K562 (cell line): Measurements from ENCODE around the gene ENTPD3. TPM values are rescaled to one million over a fixed set of nuclear protein-coding genes. Genes with fewer than 3 reads are reported as not detected.

Experiments
- ADNP ChIP-seq: fragments of 200-800 bp; sonication (Bioruptor generic); IDR thresholded peaks from 2 replicates; pipeline ENCODE4 v1.6.1; 2016; ENCODE audit warnings: missing genetic modification characterization, missing compliant biosample characterization
- CSDE1 ChIP-seq, 2 experiments: fragments of 450-650 bp; IDR thresholded peaks; 2 replicates each; pipeline ENCODE4 v1.6.1; 2016; ENCODE audit warnings: mild to moderate bottlenecking in 1 of 2
- GABPB1 ChIP-seq: sonication (generic); formaldehyde crosslinking; IDR thresholded peaks from 2 replicates; pipeline ENCODE4 v1.8.0; 2022; ENCODE audit warnings: mild to moderate bottlenecking, missing genetic modification reagents
- HDAC8 ChIP-seq: fragments of 450-650 bp; IDR thresholded peaks from 2 replicates; pipeline ENCODE4 v1.6.1; 2016; ENCODE audit warnings: mild to moderate bottlenecking, missing genetic modification characterization, moderate library complexity, missing compliant biosample characterization
- KLF1 ChIP-seq: fragments of 450-650 bp; IDR thresholded peaks from 2 replicates; pipeline ENCODE4 v1.6.1; 2016; ENCODE audit warnings: missing genetic modification characterization, missing compliant biosample characterization
- MED1 ChIP-seq: sonication (generic); formaldehyde crosslinking; IDR thresholded peaks from 2 replicates; pipeline ENCODE4 v1.8.1; 2023; ENCODE audit warnings: missing genetic modification reagents, borderline replicate concordance
- NFE2 ChIP-seq: IDR thresholded peaks from 2 replicates; pipeline ENCODE4 v1.6.1; 2014; ENCODE audit warnings: antibody characterized with exemption, low read depth
- PBX2 ChIP-seq, 2 experiments: IDR thresholded peaks in 1 of 2; conservative IDR thresholded peaks in 1 of 2; 2 replicates each; pipeline ENCODE4 v1.6.1; 2016; ENCODE audit warnings: low read depth in 2 of 2, mild to moderate bottlenecking in 1 of 2, missing compliant biosample characterization in 1 of 2, missing genetic modification characterization in 1 of 2, moderate library complexity in 1 of 2
- RBM39 ChIP-seq: fragments of 200-400 bp; formaldehyde crosslinking; optimal IDR thresholded peaks from 2 replicates; pipeline ENCODE3; 2018; ENCODE audit warnings: low read depth, low read length
- SMARCE1 ChIP-seq: fragments of 450-650 bp; IDR thresholded peaks from 2 replicates; pipeline ENCODE4 v1.7.1; 2016; ENCODE audit warnings: mild to moderate bottlenecking
- TAF7 ChIP-seq: fragments of 450-650 bp; IDR thresholded peaks from 2 replicates; pipeline ENCODE4 v1.6.1; 2016; ENCODE audit warnings: missing genetic modification characterization, missing compliant biosample characterization
- TEAD4 ChIP-seq, 2 experiments: sonication (generic) in 1 of 2; formaldehyde crosslinking in 1 of 2; IDR thresholded peaks; 2 replicates each; pipeline versions ENCODE4 v1.6.1 to v1.8.0; 2012 to 2022; ENCODE audit warnings: borderline replicate concordance in 1 of 2, inconsistent platforms in 1 of 2, low read length in 1 of 2, mild to moderate bottlenecking in 1 of 2, missing genetic modification reagents in 1 of 2
- ZBTB1 ChIP-seq: sonication (generic); formaldehyde crosslinking; IDR thresholded peaks from 2 replicates; pipeline ENCODE4 v1.8.1; 2023; ENCODE audit warnings: missing genetic modification reagents, low read depth, mild to moderate bottlenecking, borderline replicate concordance
- ZC3H8 ChIP-seq: fragments of 450-650 bp; IDR thresholded peaks from 2 replicates; pipeline ENCODE4 v1.6.1; 2017
- ZNF76 ChIP-seq: fragments of 250-450 bp; sonication (Bioruptor Pico); IDR thresholded peaks from 2 replicates; pipeline ENCODE4 v1.4.0; 2020; ENCODE audit warnings: mild to moderate bottlenecking, moderate library complexity, borderline replicate concordance
- ZNF766 ChIP-seq: fragments of 200-800 bp; sonication (Bioruptor generic); conservative IDR thresholded peaks from 2 replicates; pipeline ENCODE4 v1.6.1; 2016; ENCODE audit warnings: missing genetic modification characterization, missing compliant biosample characterization
- polyA plus RNA-seq, 8 experiments: library from polyadenylated mRNA; depleted of rRNA in 4 of 8; stranded (reverse) in 5 of 8; unstranded in 3 of 8; fragments of >200 nt; fragmentation: Nextera tagmentation in 2 of 8; fragmentation: Illumina TruSeq in 1 of 8; extraction: Ambion mirVana in 2 of 8; extraction: Trizol in 1 of 8; gene quantifications; 2 replicates each; pipeline versions ENCODE4 v1.2.1 to v1.2.3, GENCODE V29; 2011 to 2014; ENCODE audit warnings: inconsistent platforms in 1 of 8, missing spikeins in 1 of 8
- total RNA-seq, 7 experiments: library from RNA; depleted of rRNA in 6 of 7; stranded (reverse); fragments of >200 nt in 6 of 7; fragmentation: Illumina TruSeq in 2 of 7; extraction: Trizol in 2 of 7; gene quantifications; 2 replicates each; pipeline versions ENCODE4 v1.2.1 to v1.2.3, GENCODE V29; 2011 to 2021; ENCODE audit warnings: low replicate concordance in 1 of 7
- TF ChIP-seq, protein P1 (sequence below): fragments of 250-450 bp; sonication (Bioruptor Pico); IDR thresholded peaks from 2 replicates; pipeline ENCODE4 v1.4.0; 2020; ENCODE audit warnings: mild to moderate bottlenecking, moderate library complexity, borderline replicate concordance

The ENTPD3 gene
- total and polyA plus RNA-seq, 9 of the 15 experiments (the other 6 are each of a cell fraction or from before 2014, with no cell fraction given) = 0.23 to 2.1 (median 0.58) TPM

GRCh38 chr3:40407611-40408010 lies 20.6 kb downstream of the ENTPD3 start (continued):
- TF ChIP-seq PBX2 (CRISPR knock-in tag; IDR thresholded peaks at IDR 0.05; ENCODE audit: low read depth) (no peak), PBX2 (tag; conservative IDR thresholded peaks at IDR 0.05; ENCODE audit: low read depth) (no peak), ZBTB1 (CRISPR knock-in tag) (no peak), CSDE1 (IDR thresholded peaks at IDR 0.05) (no peak), TAF7 (tag) (no peak), TEAD4 (IDR thresholded peaks at IDR 0.05; ENCODE audit: low read length) (no peak), TEAD4 (CRISPR knock-in tag; IDR thresholded peaks at IDR 0.05; ENCODE audit: borderline replicate concordance) (no peak), RBM39 (no peak), ZNF766 (no peak), MED1 (CRISPR knock-in tag) (no peak), SMARCE1 (peak; percentile 34; the same call in 1 of the 2 replicates), ZC3H8 (no peak), GABPB1 (CRISPR knock-in tag) (no peak), KLF1 (tag) (no peak), ADNP (tag) (no peak), NFE2 (peak; percentile 12; the same call in 1 of the 2 replicates), ZNF76 (CRISPR knock-in tag) (no peak), HDAC8 (tag) (no peak)
- TF ChIP-seq, protein P1, sequence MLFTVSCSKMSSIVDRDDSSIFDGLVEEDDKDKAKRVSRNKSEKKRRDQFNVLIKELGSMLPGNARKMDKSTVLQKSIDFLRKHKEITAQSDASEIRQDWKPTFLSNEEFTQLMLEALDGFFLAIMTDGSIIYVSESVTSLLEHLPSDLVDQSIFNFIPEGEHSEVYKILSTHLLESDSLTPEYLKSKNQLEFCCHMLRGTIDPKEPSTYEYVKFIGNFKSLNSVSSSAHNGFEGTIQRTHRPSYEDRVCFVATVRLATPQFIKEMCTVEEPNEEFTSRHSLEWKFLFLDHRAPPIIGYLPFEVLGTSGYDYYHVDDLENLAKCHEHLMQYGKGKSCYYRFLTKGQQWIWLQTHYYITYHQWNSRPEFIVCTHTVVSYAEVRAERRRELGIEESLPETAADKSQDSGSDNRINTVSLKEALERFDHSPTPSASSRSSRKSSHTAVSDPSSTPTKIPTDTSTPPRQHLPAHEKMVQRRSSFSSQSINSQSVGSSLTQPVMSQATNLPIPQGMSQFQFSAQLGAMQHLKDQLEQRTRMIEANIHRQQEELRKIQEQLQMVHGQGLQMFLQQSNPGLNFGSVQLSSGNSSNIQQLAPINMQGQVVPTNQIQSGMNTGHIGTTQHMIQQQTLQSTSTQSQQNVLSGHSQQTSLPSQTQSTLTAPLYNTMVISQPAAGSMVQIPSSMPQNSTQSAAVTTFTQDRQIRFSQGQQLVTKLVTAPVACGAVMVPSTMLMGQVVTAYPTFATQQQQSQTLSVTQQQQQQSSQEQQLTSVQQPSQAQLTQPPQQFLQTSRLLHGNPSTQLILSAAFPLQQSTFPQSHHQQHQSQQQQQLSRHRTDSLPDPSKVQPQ (CRISPR knock-in tag) = no peak
